ENCODE data around the gene NIT2.

The NIT2 gene

GRCh38 chr3:100334488-100335351, at the start of gene NIT2:
Gene NIT2 (plus strand): TSS chr3:100334757. CDS start chr3:100334792, 35 bp downstream.
- Histone ChIP-seq H3K9me3 (ENCODE audit: low read length) (no peaks in the 10 kb centered on the region), H3K4me3 (ENCODE audit: low read length) (peak within 1 kb of the TSS; percentile 65), H2AFZ (ENCODE audit: low read depth, low read length) (peak within 1 kb of the TSS; percentile 92), H3K4me1 (ENCODE audit: insufficient read depth, low read length) (peaks cover 5% of the 10 kb centered on the region), H3K36me3 (ENCODE audit: insufficient read depth, low read length) (peaks cover 6% of the 10 kb centered on the region), H3K27me3 (ENCODE audit: insufficient read depth, low read length) (no peaks in the 10 kb centered on the region)

GRCh38 chr3:100288288-100288894, 46.2 kb upstream of the NIT2 start:
- no peaks in the 10 kb centered on the region for H3K9me3 ChIP-seq (ENCODE audit: low read length)
- H3K27me3 ChIP-seq (ENCODE audit: insufficient read depth, low read length) = no peaks in the 10 kb centered on the region
- no peak overlapping the region for H2AFZ ChIP-seq (ENCODE audit: low read depth, low read length)
- no peak overlapping the region for H3K4me3 ChIP-seq (ENCODE audit: low read length)
- H3K4me1 ChIP-seq (ENCODE audit: insufficient read depth, low read length) = no peaks in the 10 kb centered on the region
- peaks cover 28% of the 10 kb centered on the region for H3K36me3 ChIP-seq (ENCODE audit: insufficient read depth, low read length)

- H3K9me3 ChIP-seq (ENCODE audit: low read length) = no peaks in the 10 kb centered on the region
- H3K4me3 ChIP-seq (ENCODE audit: low read length) = no peak overlapping the region
- no peaks in the 10 kb centered on the region for H3K4me1 ChIP-seq (ENCODE audit: insufficient read depth, low read length)
- peaks cover 28% of the 10 kb centered on the region for H3K36me3 ChIP-seq (ENCODE audit: insufficient read depth, low read length)
- H2AFZ ChIP-seq (ENCODE audit: low read depth, low read length) = no peak overlapping the region
- H3K27me3 ChIP-seq (ENCODE audit: insufficient read depth, low read length) = no peaks in the 10 kb centered on the region
Measured at GRCh38 chr3:100289339-100289738, 45.2 kb upstream of the NIT2 start.

GRCh38 chr3:100295089-100295488, 39.5 kb upstream of the NIT2 start:
- no peak overlapping the region for H2AFZ ChIP-seq (ENCODE audit: low read depth, low read length)
- no peak overlapping the region for H3K4me3 ChIP-seq (ENCODE audit: low read length)
- peaks cover 38% of the 10 kb centered on the region for H3K36me3 ChIP-seq (ENCODE audit: insufficient read depth, low read length)

GRCh38 chr3:100297784-100298183, 36.8 kb upstream of the NIT2 start:
- no peaks in the 10 kb centered on the region for H3K4me1 ChIP-seq (ENCODE audit: insufficient read depth, low read length)
- no peaks in the 10 kb centered on the region for H3K27me3 ChIP-seq (ENCODE audit: insufficient read depth, low read length)
- peaks cover 41% of the 10 kb centered on the region for H3K36me3 ChIP-seq (ENCODE audit: insufficient read depth, low read length)
- H3K4me3 ChIP-seq (ENCODE audit: low read length) = no peak overlapping the region
- H3K9me3 ChIP-seq (ENCODE audit: low read length) = no peaks in the 10 kb centered on the region
- H2AFZ ChIP-seq (ENCODE audit: low read depth, low read length) = no peak overlapping the region

More at GRCh38 chr3:100295089-100295488, 39.5 kb upstream of the NIT2 start:
- Histone ChIP-seq H3K9me3 (ENCODE audit: low read length) (no peaks in the 10 kb centered on the region), H3K4me1 (ENCODE audit: insufficient read depth, low read length) (no peaks in the 10 kb centered on the region), H3K27me3 (ENCODE audit: insufficient read depth, low read length) (no peaks in the 10 kb centered on the region)

GRCh38 chr3:100299016-100299415, 35.5 kb upstream of the NIT2 start:
- Histone ChIP-seq H3K36me3 (ENCODE audit: insufficient read depth, low read length) (peaks cover 43% of the 10 kb centered on the region), H2AFZ (ENCODE audit: low read depth, low read length) (no peak overlapping the region), H3K9me3 (ENCODE audit: low read length) (no peaks in the 10 kb centered on the region), H3K4me3 (ENCODE audit: low read length) (no peak overlapping the region), H3K4me1 (ENCODE audit: insufficient read depth, low read length) (no peaks in the 10 kb centered on the region), H3K27me3 (ENCODE audit: insufficient read depth, low read length) (no peaks in the 10 kb centered on the region)

GRCh38 chr3:100306695-100307094, 27.9 kb upstream of the NIT2 start:
- peaks cover 41% of the 10 kb centered on the region for H3K36me3 ChIP-seq (ENCODE audit: insufficient read depth, low read length)

GRCh38 chr3:100310355-100310965, 24.1 kb upstream of the NIT2 start:
- H3K27me3 ChIP-seq (ENCODE audit: insufficient read depth, low read length) = no peaks in the 10 kb centered on the region
- H2AFZ ChIP-seq (ENCODE audit: low read depth, low read length) = no peak overlapping the region
- H3K9me3 ChIP-seq (ENCODE audit: low read length) = no peaks in the 10 kb centered on the region
- no peak overlapping the region for H3K4me3 ChIP-seq (ENCODE audit: low read length)
- no peaks in the 10 kb centered on the region for H3K4me1 ChIP-seq (ENCODE audit: insufficient read depth, low read length)
- H3K36me3 ChIP-seq (ENCODE audit: insufficient read depth, low read length) = peaks cover 32% of the 10 kb centered on the region

More at GRCh38 chr3:100306695-100307094, 27.9 kb upstream of the NIT2 start:
- H3K27me3 ChIP-seq (ENCODE audit: insufficient read depth, low read length) = no peaks in the 10 kb centered on the region
- no peak overlapping the region for H2AFZ ChIP-seq (ENCODE audit: low read depth, low read length)
- H3K9me3 ChIP-seq (ENCODE audit: low read length) = no peaks in the 10 kb centered on the region
- no peak overlapping the region for H3K4me3 ChIP-seq (ENCODE audit: low read length)
- H3K4me1 ChIP-seq (ENCODE audit: insufficient read depth, low read length) = no peaks in the 10 kb centered on the region

GRCh38 chr3:100311011-100311410, 23.5 kb upstream of the NIT2 start:
- Histone ChIP-seq H3K36me3 (ENCODE audit: insufficient read depth, low read length) (peaks cover 28% of the 10 kb centered on the region), H3K4me1 (ENCODE audit: insufficient read depth, low read length) (no peaks in the 10 kb centered on the region), H3K27me3 (ENCODE audit: insufficient read depth, low read length) (no peaks in the 10 kb centered on the region), H3K4me3 (ENCODE audit: low read length) (no peak overlapping the region), H3K9me3 (ENCODE audit: low read length) (no peaks in the 10 kb centered on the region), H2AFZ (ENCODE audit: low read depth, low read length) (no peak overlapping the region)

GRCh38 chr3:100316641-100317069, 17.9 kb upstream of the NIT2 start:
- H2AFZ ChIP-seq (ENCODE audit: low read depth, low read length) = no peak overlapping the region
- H3K36me3 ChIP-seq (ENCODE audit: insufficient read depth, low read length) = peaks cover 18% of the 10 kb centered on the region
- no peaks in the 10 kb centered on the region for H3K4me1 ChIP-seq (ENCODE audit: insufficient read depth, low read length)
- no peaks in the 10 kb centered on the region for H3K9me3 ChIP-seq (ENCODE audit: low read length)
- H3K4me3 ChIP-seq (ENCODE audit: low read length) = no peak overlapping the region
- no peaks in the 10 kb centered on the region for H3K27me3 ChIP-seq (ENCODE audit: insufficient read depth, low read length)

GRCh38 chr3:100317912-100318311, 16.6 kb upstream of the NIT2 start:
- H2AFZ ChIP-seq (ENCODE audit: low read depth, low read length) = no peak overlapping the region
- no peak overlapping the region for H3K4me3 ChIP-seq (ENCODE audit: low read length)
- H3K9me3 ChIP-seq (ENCODE audit: low read length) = no peaks in the 10 kb centered on the region
- H3K27me3 ChIP-seq (ENCODE audit: insufficient read depth, low read length) = no peaks in the 10 kb centered on the region
- H3K36me3 ChIP-seq (ENCODE audit: insufficient read depth, low read length) = peaks cover 15% of the 10 kb centered on the region
- H3K4me1 ChIP-seq (ENCODE audit: insufficient read depth, low read length) = no peaks in the 10 kb centered on the region

GRCh38 chr3:100319951-100320350, 14.6 kb upstream of the NIT2 start:
- Histone ChIP-seq H3K9me3 (ENCODE audit: low read length) (no peaks in the 10 kb centered on the region), H3K36me3 (ENCODE audit: insufficient read depth, low read length) (peaks cover 18% of the 10 kb centered on the region), H2AFZ (ENCODE audit: low read depth, low read length) (no peak overlapping the region), H3K4me1 (ENCODE audit: insufficient read depth, low read length) (no peaks in the 10 kb centered on the region), H3K4me3 (ENCODE audit: low read length) (no peak overlapping the region), H3K27me3 (ENCODE audit: insufficient read depth, low read length) (no peaks in the 10 kb centered on the region)

GRCh38 chr3:100324044-100324443, 10.5 kb upstream of the NIT2 start:
- H3K4me3 ChIP-seq (ENCODE audit: low read length) = no peak overlapping the region
- H2AFZ ChIP-seq (ENCODE audit: low read depth, low read length) = no peak overlapping the region
- peaks cover 19% of the 10 kb centered on the region for H3K36me3 ChIP-seq (ENCODE audit: insufficient read depth, low read length)
- H3K4me1 ChIP-seq (ENCODE audit: insufficient read depth, low read length) = no peaks in the 10 kb centered on the region
- no peaks in the 10 kb centered on the region for H3K9me3 ChIP-seq (ENCODE audit: low read length)
- H3K27me3 ChIP-seq (ENCODE audit: insufficient read depth, low read length) = no peaks in the 10 kb centered on the region
